GM23338 (cell line): ENCODE results near the gene BHLHE23. TPM values are rescaled to one million over a fixed set of nuclear protein-coding genes. Genes with fewer than 3 reads are reported as not detected.

Experiments used
- ATAC-seq: fragments of 200-7000 bp; cut with Tn5 transposase; 3 replicates; pipeline ENCODE4 v1.9.1; 2020
- DNase-seq: peaks from one replicate; pipeline ENCODE4 v3.0.0-alpha.2; 2015; ENCODE audit warnings: low spot score
- H2AFZ ChIP-seq: fragments of 200-600 bp; sonication (generic); 2 replicates; pipeline ENCODE4 v1.8.0; 2016; ENCODE audit warnings: antibody characterized with exemption, mild to moderate bottlenecking, moderate library complexity
- H3F3A ChIP-seq: fragments of 200-600 bp; sonication (generic); replicated peaks from 2 replicates; pipeline ENCODE4 v1.8.0; 2017; ENCODE audit warnings: antibody characterized with exemption, mixed run types, low read depth
- H3K27ac ChIP-seq: fragments of 200-600 bp; sonication (generic); 2 replicates; pipeline ENCODE4 v1.6.1; 2016; ENCODE audit warnings: low read depth
- H3K27me3 ChIP-seq: fragments of 200-600 bp; sonication (generic); 2 replicates; pipeline ENCODE4 v1.8.0; 2016; ENCODE audit warnings: mild to moderate bottlenecking, mixed run types, moderate library complexity; ENCODE audit not compliant: insufficient read depth
- H3K36me3 ChIP-seq: fragments of 200-600 bp; sonication (generic); 2 replicates; pipeline ENCODE4 v1.8.0; 2016; ENCODE audit warnings: mild to moderate bottlenecking; ENCODE audit not compliant: insufficient read depth
- H3K4me1 ChIP-seq: fragments of 200-600 bp; sonication (generic); 2 replicates; pipeline ENCODE4 v1.8.0; 2016; ENCODE audit warnings: mild to moderate bottlenecking, moderate library complexity; ENCODE audit not compliant: insufficient read depth
- H3K4me2 ChIP-seq: fragments of 200-600 bp; sonication (generic); 2 replicates; pipeline ENCODE4 v1.7.1; 2017; ENCODE audit warnings: mixed run types
- H3K4me3 ChIP-seq: fragments of 200-600 bp; sonication (generic); 2 replicates; pipeline ENCODE4 v1.6.1; 2016; ENCODE audit warnings: mixed run types
- H3K79me2 ChIP-seq: fragments of 200-600 bp; sonication (generic); replicated peaks from 2 replicates; pipeline ENCODE4 v1.8.0; 2017; ENCODE audit warnings: mild to moderate bottlenecking; ENCODE audit not compliant: insufficient read depth
- H3K9me2 ChIP-seq: fragments of 200-600 bp; sonication (generic); 2 replicates; pipeline ENCODE4 v1.8.0; 2017; ENCODE audit not compliant: insufficient read depth
- H4K20me1 ChIP-seq: fragments of 200-600 bp; sonication (generic); replicated peaks from 2 replicates; pipeline ENCODE4 v1.8.0; 2017; ENCODE audit warnings: mild to moderate bottlenecking; ENCODE audit not compliant: insufficient read depth
- H3K27ac Mint-ChIP-seq: 2 replicates; pipeline ENCODE4 v1.8.0; 2020; ENCODE audit warnings: inconsistent platforms, mild to moderate bottlenecking, moderate library complexity, mixed read lengths
- H3K27me3 Mint-ChIP-seq: 3 replicates; pipeline ENCODE4 v1.8.0; 2022; ENCODE audit warnings: low read depth, mild to moderate bottlenecking, moderate library complexity, mixed read lengths, inconsistent platforms; ENCODE audit not compliant: insufficient read depth, poor library complexity
- H3K36me3 Mint-ChIP-seq: 3 replicates; pipeline ENCODE4 v1.8.0; 2021; ENCODE audit warnings: low read depth, mild to moderate bottlenecking, inconsistent platforms, moderate library complexity, mixed read lengths
- H3K4me1 Mint-ChIP-seq: 3 replicates; pipeline ENCODE4 v1.8.0; 2020; ENCODE audit warnings: mild to moderate bottlenecking, inconsistent platforms, mixed read lengths
- H3K4me3 Mint-ChIP-seq: 3 replicates; pipeline ENCODE4 v1.8.0; 2021; ENCODE audit warnings: moderate library complexity, mild to moderate bottlenecking, inconsistent platforms, mixed read lengths
- H3K9me3 Mint-ChIP-seq: 3 replicates; pipeline ENCODE4 v1.8.0; 2020; ENCODE audit warnings: moderate library complexity, mild to moderate bottlenecking, inconsistent platforms, mixed read lengths
- CREB1 ChIP-seq: fragments of 250-450 bp; sonication (Bioruptor Pico); IDR thresholded peaks from 2 replicates; pipeline ENCODE4 v1.5.0; 2020; ENCODE audit warnings: low read depth, mild to moderate bottlenecking, moderate library complexity
- EZH2 ChIP-seq: fragments of 200-600 bp; sonication (generic); IDR thresholded peaks from one replicate; pipeline ENCODE4 v1.8.0; 2017; ENCODE audit warnings: antibody characterized with exemption, mild to moderate bottlenecking, low read depth; ENCODE audit not compliant: unreplicated experiment
- EZH2phosphoT487 ChIP-seq: fragments of 200-600 bp; sonication (generic); IDR thresholded peaks from one replicate; pipeline ENCODE4 v1.8.1; 2018; ENCODE audit warnings: antibody characterized with exemption; ENCODE audit not compliant: unreplicated experiment
- JUNB ChIP-seq: IDR thresholded peaks from one replicate; pipeline ENCODE4 v1.6.1; 2016; ENCODE audit warnings: antibody characterized with exemption; ENCODE audit not compliant: unreplicated experiment
- NANOG ChIP-seq: IDR thresholded peaks from 2 replicates; pipeline ENCODE4 v1.6.1; 2016; ENCODE audit warnings: antibody characterized with exemption, borderline replicate concordance
- POLR2AphosphoS5 ChIP-seq: IDR thresholded peaks from 2 replicates; pipeline ENCODE4 v1.6.1; 2016; ENCODE audit warnings: antibody characterized with exemption, low read depth
- STAT1 ChIP-seq: IDR thresholded peaks from one replicate; pipeline ENCODE4 v1.6.1; 2016; ENCODE audit warnings: antibody characterized with exemption; ENCODE audit not compliant: unreplicated experiment
- ZNF114 ChIP-seq: fragments of 250-450 bp; sonication (Bioruptor Pico); IDR thresholded peaks from 2 replicates; pipeline ENCODE4 v1.5.0; 2020; ENCODE audit warnings: mild to moderate bottlenecking, moderate library complexity
- ZNF331 ChIP-seq: fragments of 250-450 bp; sonication (Bioruptor Pico); IDR thresholded peaks from 2 replicates; pipeline ENCODE4 v1.5.0; 2020; ENCODE audit warnings: low read depth, mild to moderate bottlenecking, moderate library complexity
- polyA plus RNA-seq: library from polyadenylated mRNA; unstranded; fragments of >200 nt; fragmentation: Nextera tagmentation; extraction: Ambion mirVana; gene quantifications from 2 replicates; pipeline ENCODE4 v1.2.1, GENCODE V29; 2016
- total RNA-seq: library from RNA; depleted of rRNA; stranded (reverse); fragments of >200 nt; shearing (Covaris generic); gene quantifications from 2 replicates; pipeline ENCODE4 v1.2.3, GENCODE V29; 2014
- TF ChIP-seq, protein P1 (sequence below): IDR thresholded peaks from one replicate; pipeline ENCODE4 v1.6.1; 2018; ENCODE audit warnings: antibody characterized with exemption; ENCODE audit not compliant: unreplicated experiment
- TF ChIP-seq, protein P2 (sequence below): IDR thresholded peaks from 2 replicates; pipeline ENCODE4 v1.6.1; 2016; ENCODE audit warnings: antibody characterized with exemption
- TF ChIP-seq, protein P3 (sequence below): fragments of 250-450 bp; sonication (Bioruptor Pico); IDR thresholded peaks from 2 replicates; pipeline ENCODE4 v1.5.0; 2020; ENCODE audit warnings: mild to moderate bottlenecking, moderate library complexity
- TF ChIP-seq, protein P4 (sequence below), 2 experiments: fragments of 200-600 bp in 1 of 2; sonication (generic) in 1 of 2; conservative IDR thresholded peaks; 2 replicates each; pipeline versions ENCODE4 v1.5.1 to v1.6.1; 2016 to 2017; ENCODE audit warnings: antibody characterized with exemption in 2 of 2, low read depth in 2 of 2, mild to moderate bottlenecking in 2 of 2, moderate library complexity in 1 of 2

BHLHE23 gene
- total and polyA plus RNA-seq, 2 experiments from 2014 or later, result 0.52 to 5.0 TPM

DNA sequence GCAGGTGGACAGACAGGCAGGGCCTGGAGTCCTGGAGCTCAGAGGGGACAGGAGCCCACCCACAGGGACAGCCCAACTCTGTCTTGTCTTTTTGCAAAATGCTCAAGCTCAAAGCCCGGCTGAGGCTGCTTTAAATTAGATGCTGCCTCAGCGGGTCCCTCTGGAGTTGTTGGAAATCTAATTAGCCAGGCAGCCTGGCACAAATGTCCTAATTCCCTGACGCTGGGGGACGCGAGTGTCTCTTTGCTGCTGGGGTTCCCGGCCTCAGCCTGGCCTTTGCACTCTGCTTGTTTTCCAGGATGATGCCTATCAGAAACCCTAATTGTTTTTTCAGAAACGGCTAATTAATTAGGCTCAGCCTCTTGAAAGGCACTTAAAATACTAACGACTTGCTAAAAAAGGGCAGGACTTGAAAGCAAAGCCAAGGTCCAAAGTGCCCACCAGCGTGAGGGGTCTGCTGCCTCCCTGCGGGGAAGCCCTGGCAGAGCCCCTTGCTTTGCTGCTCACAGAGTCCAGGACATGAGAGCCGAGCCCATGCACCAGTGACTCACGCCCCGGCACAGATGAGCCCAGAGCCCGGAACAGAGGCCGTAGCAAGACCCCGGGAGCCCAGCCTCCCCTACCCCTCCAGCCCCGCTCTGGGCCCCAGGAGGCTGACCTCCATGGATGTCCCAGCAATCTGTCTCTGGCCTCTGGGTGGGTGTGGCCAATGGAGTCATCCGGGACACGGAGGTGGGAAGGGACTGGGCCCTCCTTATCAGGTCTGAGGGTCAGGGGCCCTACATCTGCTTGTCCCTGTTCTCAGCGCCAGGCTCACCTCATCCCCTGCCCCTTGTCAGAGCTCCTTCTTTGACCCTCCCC lies 46.0 kb upstream of the BHLHE23 start:
- H3K27ac ChIP-seq, result no peak overlapping the region
- no peak overlapping the region for H2AFZ ChIP-seq
- no peak overlapping the region for H3K4me3 ChIP-seq
- no peak overlapping the region for H3K4me2 ChIP-seq
- DNase-seq (no peak), ATAC-seq (no peak)
- H3K4me1 ChIP-seq, result no peaks in the 10 kb centered on the region
- H3F3A ChIP-seq, result peaks cover 14% of the 10 kb centered on the region
- H3K36me3 ChIP-seq, result no peaks in the 10 kb centered on the region
- H3K4me3 Mint-ChIP-seq, result no peak overlapping the region
- peaks cover 6% of the 10 kb centered on the region for H3K27me3 Mint-ChIP-seq
- H4K20me1 ChIP-seq, result no peaks in the 10 kb centered on the region
- H3K9me3 Mint-ChIP-seq, result peaks cover 14% of the 10 kb centered on the region; the same call in 2 of the 3 replicates
- H3K27ac Mint-ChIP-seq, result no peak overlapping the region
- no peaks in the 10 kb centered on the region for H3K79me2 ChIP-seq
- TF ChIP-seq, protein P1, sequence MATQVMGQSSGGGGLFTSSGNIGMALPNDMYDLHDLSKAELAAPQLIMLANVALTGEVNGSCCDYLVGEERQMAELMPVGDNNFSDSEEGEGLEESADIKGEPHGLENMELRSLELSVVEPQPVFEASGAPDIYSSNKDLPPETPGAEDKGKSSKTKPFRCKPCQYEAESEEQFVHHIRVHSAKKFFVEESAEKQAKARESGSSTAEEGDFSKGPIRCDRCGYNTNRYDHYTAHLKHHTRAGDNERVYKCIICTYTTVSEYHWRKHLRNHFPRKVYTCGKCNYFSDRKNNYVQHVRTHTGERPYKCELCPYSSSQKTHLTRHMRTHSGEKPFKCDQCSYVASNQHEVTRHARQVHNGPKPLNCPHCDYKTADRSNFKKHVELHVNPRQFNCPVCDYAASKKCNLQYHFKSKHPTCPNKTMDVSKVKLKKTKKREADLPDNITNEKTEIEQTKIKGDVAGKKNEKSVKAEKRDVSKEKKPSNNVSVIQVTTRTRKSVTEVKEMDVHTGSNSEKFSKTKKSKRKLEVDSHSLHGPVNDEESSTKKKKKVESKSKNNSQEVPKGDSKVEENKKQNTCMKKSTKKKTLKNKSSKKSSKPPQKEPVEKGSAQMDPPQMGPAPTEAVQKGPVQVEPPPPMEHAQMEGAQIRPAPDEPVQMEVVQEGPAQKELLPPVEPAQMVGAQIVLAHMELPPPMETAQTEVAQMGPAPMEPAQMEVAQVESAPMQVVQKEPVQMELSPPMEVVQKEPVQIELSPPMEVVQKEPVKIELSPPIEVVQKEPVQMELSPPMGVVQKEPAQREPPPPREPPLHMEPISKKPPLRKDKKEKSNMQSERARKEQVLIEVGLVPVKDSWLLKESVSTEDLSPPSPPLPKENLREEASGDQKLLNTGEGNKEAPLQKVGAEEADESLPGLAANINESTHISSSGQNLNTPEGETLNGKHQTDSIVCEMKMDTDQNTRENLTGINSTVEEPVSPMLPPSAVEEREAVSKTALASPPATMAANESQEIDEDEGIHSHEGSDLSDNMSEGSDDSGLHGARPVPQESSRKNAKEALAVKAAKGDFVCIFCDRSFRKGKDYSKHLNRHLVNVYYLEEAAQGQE, result no peak
- TF ChIP-seq ZNF114 (no peak), ZNF331 (CRISPR knock-in tag) (no peak), EZH2phosphoT487 (no peak), STAT1 (no peak), NANOG (no peak), JUNB (no peak), EZH2 (no peak), POLR2AphosphoS5 (no peak), CREB1 (CRISPR knock-in tag) (no peak)
- TF ChIP-seq, protein P2, sequence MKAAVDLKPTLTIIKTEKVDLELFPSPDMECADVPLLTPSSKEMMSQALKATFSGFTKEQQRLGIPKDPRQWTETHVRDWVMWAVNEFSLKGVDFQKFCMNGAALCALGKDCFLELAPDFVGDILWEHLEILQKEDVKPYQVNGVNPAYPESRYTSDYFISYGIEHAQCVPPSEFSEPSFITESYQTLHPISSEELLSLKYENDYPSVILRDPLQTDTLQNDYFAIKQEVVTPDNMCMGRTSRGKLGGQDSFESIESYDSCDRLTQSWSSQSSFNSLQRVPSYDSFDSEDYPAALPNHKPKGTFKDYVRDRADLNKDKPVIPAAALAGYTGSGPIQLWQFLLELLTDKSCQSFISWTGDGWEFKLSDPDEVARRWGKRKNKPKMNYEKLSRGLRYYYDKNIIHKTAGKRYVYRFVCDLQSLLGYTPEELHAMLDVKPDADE, result no peak
- TF ChIP-seq, protein P3, sequence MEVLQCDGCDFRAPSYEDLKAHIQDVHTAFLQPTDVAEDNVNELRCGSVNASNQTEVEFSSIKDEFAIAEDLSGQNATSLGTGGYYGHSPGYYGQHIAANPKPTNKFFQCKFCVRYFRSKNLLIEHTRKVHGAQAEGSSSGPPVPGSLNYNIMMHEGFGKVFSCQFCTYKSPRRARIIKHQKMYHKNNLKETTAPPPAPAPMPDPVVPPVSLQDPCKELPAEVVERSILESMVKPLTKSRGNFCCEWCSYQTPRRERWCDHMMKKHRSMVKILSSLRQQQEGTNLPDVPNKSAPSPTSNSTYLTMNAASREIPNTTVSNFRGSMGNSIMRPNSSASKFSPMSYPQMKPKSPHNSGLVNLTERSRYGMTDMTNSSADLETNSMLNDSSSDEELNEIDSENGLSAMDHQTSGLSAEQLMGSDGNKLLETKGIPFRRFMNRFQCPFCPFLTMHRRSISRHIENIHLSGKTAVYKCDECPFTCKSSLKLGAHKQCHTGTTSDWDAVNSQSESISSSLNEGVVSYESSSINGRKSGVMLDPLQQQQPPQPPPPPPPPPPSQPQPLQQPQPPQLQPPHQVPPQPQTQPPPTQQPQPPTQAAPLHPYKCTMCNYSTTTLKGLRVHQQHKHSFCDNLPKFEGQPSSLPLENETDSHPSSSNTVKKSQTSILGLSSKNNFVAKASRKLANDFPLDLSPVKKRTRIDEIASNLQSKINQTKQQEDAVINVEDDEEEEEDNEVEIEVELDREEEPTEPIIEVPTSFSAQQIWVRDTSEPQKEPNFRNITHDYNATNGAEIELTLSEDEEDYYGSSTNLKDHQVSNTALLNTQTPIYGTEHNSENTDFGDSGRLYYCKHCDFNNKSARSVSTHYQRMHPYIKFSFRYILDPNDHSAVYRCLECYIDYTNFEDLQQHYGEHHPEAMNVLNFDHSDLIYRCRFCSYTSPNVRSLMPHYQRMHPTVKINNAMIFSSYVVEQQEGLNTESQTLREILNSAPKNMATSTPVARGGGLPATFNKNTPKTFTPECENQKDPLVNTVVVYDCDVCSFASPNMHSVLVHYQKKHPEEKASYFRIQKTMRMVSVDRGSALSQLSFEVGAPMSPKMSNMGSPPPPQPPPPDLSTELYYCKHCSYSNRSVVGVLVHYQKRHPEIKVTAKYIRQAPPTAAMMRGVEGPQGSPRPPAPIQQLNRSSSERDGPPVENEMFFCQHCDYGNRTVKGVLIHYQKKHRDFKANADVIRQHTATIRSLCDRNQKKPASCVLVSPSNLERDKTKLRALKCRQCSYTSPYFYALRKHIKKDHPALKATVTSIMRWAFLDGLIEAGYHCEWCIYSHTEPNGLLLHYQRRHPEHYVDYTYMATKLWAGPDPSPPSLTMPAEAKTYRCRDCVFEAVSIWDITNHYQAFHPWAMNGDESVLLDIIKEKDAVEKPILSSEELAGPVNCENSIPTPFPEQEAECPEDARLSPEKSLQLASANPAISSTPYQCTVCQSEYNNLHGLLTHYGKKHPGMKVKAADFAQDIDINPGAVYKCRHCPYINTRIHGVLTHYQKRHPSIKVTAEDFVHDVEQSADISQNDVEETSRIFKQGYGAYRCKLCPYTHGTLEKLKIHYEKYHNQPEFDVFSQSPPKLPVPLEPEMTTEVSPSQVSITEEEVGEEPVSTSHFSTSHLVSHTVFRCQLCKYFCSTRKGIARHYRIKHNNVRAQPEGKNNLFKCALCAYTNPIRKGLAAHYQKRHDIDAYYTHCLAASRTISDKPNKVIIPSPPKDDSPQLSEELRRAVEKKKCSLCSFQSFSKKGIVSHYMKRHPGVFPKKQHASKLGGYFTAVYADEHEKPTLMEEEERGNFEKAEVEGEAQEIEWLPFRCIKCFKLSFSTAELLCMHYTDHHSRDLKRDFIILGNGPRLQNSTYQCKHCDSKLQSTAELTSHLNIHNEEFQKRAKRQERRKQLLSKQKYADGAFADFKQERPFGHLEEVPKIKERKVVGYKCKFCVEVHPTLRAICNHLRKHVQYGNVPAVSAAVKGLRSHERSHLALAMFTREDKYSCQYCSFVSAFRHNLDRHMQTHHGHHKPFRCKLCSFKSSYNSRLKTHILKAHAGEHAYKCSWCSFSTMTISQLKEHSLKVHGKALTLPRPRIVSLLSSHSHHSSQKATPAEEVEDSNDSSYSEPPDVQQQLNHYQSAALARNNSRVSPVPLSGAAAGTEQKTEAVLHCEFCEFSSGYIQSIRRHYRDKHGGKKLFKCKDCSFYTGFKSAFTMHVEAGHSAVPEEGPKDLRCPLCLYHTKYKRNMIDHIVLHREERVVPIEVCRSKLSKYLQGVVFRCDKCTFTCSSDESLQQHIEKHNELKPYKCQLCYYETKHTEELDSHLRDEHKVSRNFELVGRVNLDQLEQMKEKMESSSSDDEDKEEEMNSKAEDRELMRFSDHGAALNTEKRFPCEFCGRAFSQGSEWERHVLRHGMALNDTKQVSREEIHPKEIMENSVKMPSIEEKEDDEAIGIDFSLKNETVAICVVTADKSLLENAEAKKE, result no peak
- TF ChIP-seq, protein P4, sequence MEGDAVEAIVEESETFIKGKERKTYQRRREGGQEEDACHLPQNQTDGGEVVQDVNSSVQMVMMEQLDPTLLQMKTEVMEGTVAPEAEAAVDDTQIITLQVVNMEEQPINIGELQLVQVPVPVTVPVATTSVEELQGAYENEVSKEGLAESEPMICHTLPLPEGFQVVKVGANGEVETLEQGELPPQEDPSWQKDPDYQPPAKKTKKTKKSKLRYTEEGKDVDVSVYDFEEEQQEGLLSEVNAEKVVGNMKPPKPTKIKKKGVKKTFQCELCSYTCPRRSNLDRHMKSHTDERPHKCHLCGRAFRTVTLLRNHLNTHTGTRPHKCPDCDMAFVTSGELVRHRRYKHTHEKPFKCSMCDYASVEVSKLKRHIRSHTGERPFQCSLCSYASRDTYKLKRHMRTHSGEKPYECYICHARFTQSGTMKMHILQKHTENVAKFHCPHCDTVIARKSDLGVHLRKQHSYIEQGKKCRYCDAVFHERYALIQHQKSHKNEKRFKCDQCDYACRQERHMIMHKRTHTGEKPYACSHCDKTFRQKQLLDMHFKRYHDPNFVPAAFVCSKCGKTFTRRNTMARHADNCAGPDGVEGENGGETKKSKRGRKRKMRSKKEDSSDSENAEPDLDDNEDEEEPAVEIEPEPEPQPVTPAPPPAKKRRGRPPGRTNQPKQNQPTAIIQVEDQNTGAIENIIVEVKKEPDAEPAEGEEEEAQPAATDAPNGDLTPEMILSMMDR (conservative IDR thresholded peaks at IDR 0.05; ENCODE audit: low read depth in 2 of 2), result no peak
- H3K4me1 Mint-ChIP-seq, result peaks cover 9% of the 10 kb centered on the region
- H3K36me3 Mint-ChIP-seq, result peaks cover 5% of the 10 kb centered on the region; the same call in 1 of the 3 replicates
- peaks cover 5% of the 10 kb centered on the region; the same call in 1 of the 2 replicates for H3K27me3 ChIP-seq
- H3K9me2 ChIP-seq, result no peaks in the 10 kb centered on the region
